Effector memory CD8-positive, alpha-beta T cell (primary cell): ENCODE data around the gene RGL3.
"Not testable (repeated sequence)": the region's sequence is repeated elsewhere in the genome, so short reads cannot be mapped to it uniquely, and the experiment has no call there.

Experiments used
- ATAC-seq: fragments of 150-1000 bp; cut with Tn5 transposase; replicated peaks from 2 replicates; pipeline ENCODE4 v1.10.0; 2021; ENCODE audit warnings: mild to moderate bottlenecking, moderate library complexity
- DNase-seq, 3 experiments: peaks; one replicate each; pipeline ENCODE4 v3.0.0; 2021
- H3K27ac Mint-ChIP-seq, 2 donors: one replicate each; pipeline ENCODE4 v1.8.0; 2022; ENCODE audit warnings: mild to moderate bottlenecking in 2 of 2, mixed read lengths in 2 of 2, moderate library complexity in 2 of 2
- H3K27me3 Mint-ChIP-seq, 2 donors: one replicate each; pipeline ENCODE4 v1.8.0; 2022; ENCODE audit warnings: mixed read lengths in 2 of 2
- H3K36me3 Mint-ChIP-seq: one replicate; pipeline ENCODE4 v1.8.0; 2022; ENCODE audit warnings: mild to moderate bottlenecking, moderate library complexity, mixed read lengths; ENCODE audit not compliant: insufficient read depth
- H3K4me1 Mint-ChIP-seq, 2 donors: one replicate each; pipeline ENCODE4 v1.8.0; 2022; ENCODE audit warnings: low read depth in 2 of 2, mixed read lengths in 2 of 2
- H3K4me3 Mint-ChIP-seq, 2 donors: one replicate each; pipeline ENCODE4 v1.8.0; 2022; ENCODE audit warnings: mild to moderate bottlenecking in 2 of 2, mixed read lengths in 2 of 2, moderate library complexity in 2 of 2
- H3K9me3 Mint-ChIP-seq, 2 donors: one replicate each; pipeline ENCODE4 v1.8.0; 2022; ENCODE audit warnings: mixed read lengths in 2 of 2

RGL3 gene

GRCh38 chr19:11363881-11364280 is 55.2 kb downstream of the RGL3 start:
- peaks cover 12% of the 10 kb centered on the region for H3K36me3 Mint-ChIP-seq
- ATAC-seq (no peak), DNase-seq (no peak)
- H3K9me3 Mint-ChIP-seq: no peaks in the 10 kb centered on the region
- H3K4me1 Mint-ChIP-seq: peaks cover 2 to 4% of the 10 kb centered on the region in 2 donors
- H3K27me3 Mint-ChIP-seq: no peaks in the 10 kb centered on the region
- no peak overlapping the region for H3K4me3 Mint-ChIP-seq
- no peak overlapping the region for H3K27ac Mint-ChIP-seq

- H3K9me3 Mint-ChIP-seq: no peaks in the 10 kb centered on the region
- no peak for DNase-seq
- no peak for ATAC-seq
- H3K4me3 Mint-ChIP-seq: no peak overlapping the region
- H3K4me1 Mint-ChIP-seq: peaks cover 2 to 4% of the 10 kb centered on the region in 2 donors
- H3K36me3 Mint-ChIP-seq: peaks cover 15% of the 10 kb centered on the region
- H3K27me3 Mint-ChIP-seq: no peaks in the 10 kb centered on the region
- peak overlapping the region in 1 of 2 donors; percentile 62 for H3K27ac Mint-ChIP-seq
These were observed 57.1 kb downstream of the RGL3 start for GRCh38 chr19:11361771-11362731.

- H3K27me3 Mint-ChIP-seq: peaks cover 7 to 8% of the 10 kb centered on the region in 2 donors
- peak overlapping the region in 1 of 2 donors; percentile 62 for H3K27ac Mint-ChIP-seq
- ATAC-seq (no peak), DNase-seq (no peak)
- H3K4me3 Mint-ChIP-seq: no peak overlapping the region
- H3K9me3 Mint-ChIP-seq: no peaks in the 10 kb centered on the region
- peaks cover 15% of the 10 kb centered on the region for H3K36me3 Mint-ChIP-seq
- H3K4me1 Mint-ChIP-seq: peaks cover 3 to 7% of the 10 kb centered on the region in 2 donors
These were observed 57.9 kb downstream of the RGL3 start for GRCh38 chr19:11361037-11361770.

DNA sequence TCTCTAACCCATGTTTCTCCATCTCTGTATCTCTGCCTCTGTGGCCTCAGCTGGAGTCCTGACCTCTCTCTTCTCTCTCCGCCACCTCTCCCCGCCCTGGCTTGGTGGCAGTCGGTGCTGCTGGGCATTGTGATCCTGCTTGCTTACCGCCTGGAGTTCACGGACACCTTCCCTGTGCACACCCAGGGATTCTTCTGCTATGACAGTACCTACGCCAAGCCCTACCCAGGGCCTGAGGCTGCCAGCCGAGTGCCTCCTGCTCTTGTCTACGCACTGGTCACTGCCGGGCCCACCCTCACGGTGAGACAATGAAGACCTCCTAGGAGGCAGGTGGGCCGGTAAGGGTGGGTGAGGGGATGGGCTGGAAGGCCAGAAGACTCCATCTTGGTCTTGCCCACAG is 59.7 kb downstream of the RGL3 start:
- Mint-ChIP-seq H3K4me3 (no peak overlapping the region), H3K36me3 (peaks cover 16% of the 10 kb centered on the region), H3K9me3 (no peaks in the 10 kb centered on the region), H3K4me1 (peaks cover 9 to 11% of the 10 kb centered on the region in 2 donors), H3K27ac (no peak overlapping the region), H3K27me3 (peaks cover 13 to 16% of the 10 kb centered on the region in 2 donors)
- ATAC-seq (no peak), DNase-seq (no peak)

GRCh38 chr19:11356676-11357550 is 62.2 kb downstream of the RGL3 start:
- no peak for ATAC-seq
- no peak overlapping the region for H3K27ac Mint-ChIP-seq

GRCh38 chr19:11356074-11356397 is 63.1 kb downstream of the RGL3 start:
- Mint-ChIP-seq H3K36me3 (peaks cover 14% of the 10 kb centered on the region), H3K27ac (peak overlapping the region; percentile 70 to 92), H3K27me3 (peaks cover 13 to 16% of the 10 kb centered on the region in 2 donors), H3K9me3 (no peaks in the 10 kb centered on the region), H3K4me1 (peaks cover 9% of the 10 kb centered on the region in 2 donors), H3K4me3 (peak overlapping the region; percentile 74 to 78)
- ATAC-seq: peak; percentile 3
- no peak for DNase-seq

More at GRCh38 chr19:11356676-11357550, 62.2 kb downstream of the RGL3 start:
- Mint-ChIP-seq H3K9me3 (no peaks in the 10 kb centered on the region), H3K4me1 (peaks cover 9 to 11% of the 10 kb centered on the region in 2 donors), H3K4me3 (peak overlapping the region; percentile 74 to 78), H3K27me3 (peaks cover 13 to 16% of the 10 kb centered on the region in 2 donors), H3K36me3 (peaks cover 14% of the 10 kb centered on the region)
- DNase-seq: no peak

GRCh38 chr19:11355160-11356073 is 63.7 kb downstream of the RGL3 start, which contains the start of gene PLPPR2:
Gene PLPPR2 (plus strand): TSS chr19:11355432. CDS start chr19:11357674, 2,242 bp downstream.
- H3K27me3 Mint-ChIP-seq: peaks cover 13 to 16% of the 10 kb centered on the region in 2 donors
- H3K4me1 Mint-ChIP-seq: peaks cover 9% of the 10 kb centered on the region in 2 donors
- H3K36me3 Mint-ChIP-seq: peaks cover 8% of the 10 kb centered on the region
- DNase-seq (peak; percentile 79 to 83 (median 82)), ATAC-seq (peak; percentile 92)
- peak within 1 kb of the TSS; percentile 70 to 92 for H3K27ac Mint-ChIP-seq
- no peaks in the 10 kb centered on the region for H3K9me3 Mint-ChIP-seq
- H3K4me3 Mint-ChIP-seq: peak within 1 kb of the TSS; percentile 74 to 78

- H3K4me1 Mint-ChIP-seq, H3K9me3 Mint-ChIP-seq, H3K36me3 Mint-ChIP-seq, H3K27ac Mint-ChIP-seq, ATAC-seq, DNase-seq: not testable (repeated sequence)
- peaks cover 13 to 16% of the 10 kb centered on the region in 2 donors for H3K27me3 Mint-ChIP-seq
- peak overlapping the region; percentile 34 to 74 for H3K4me3 Mint-ChIP-seq
These were observed 65.0 kb downstream of the RGL3 start for GRCh38 chr19:11354102-11354501.

GRCh38 chr19:11349171-11349570 is 69.9 kb downstream of the RGL3 start:
- ATAC-seq (no peak), DNase-seq (no peak)
- Mint-ChIP-seq H3K4me1 (peaks cover 25 to 30% of the 10 kb centered on the region in 2 donors), H3K9me3 (no peaks in the 10 kb centered on the region), H3K36me3 (peaks cover 11% of the 10 kb centered on the region), H3K27ac (no peak overlapping the region), H3K27me3 (no peaks in the 10 kb centered on the region), H3K4me3 (no peak overlapping the region)

GRCh38 chr19:11347546-11348039 is 71.5 kb downstream of the RGL3 start:
- H3K27me3 Mint-ChIP-seq: no peaks in the 10 kb centered on the region
- no peak for DNase-seq
- no peaks in the 10 kb centered on the region for H3K9me3 Mint-ChIP-seq
- ATAC-seq: no peak
- H3K4me3 Mint-ChIP-seq: peak overlapping the region; percentile 96 to 97
- peaks cover 25 to 31% of the 10 kb centered on the region in 2 donors for H3K4me1 Mint-ChIP-seq
- H3K27ac Mint-ChIP-seq: peak overlapping the region; percentile 91 to 97
- H3K36me3 Mint-ChIP-seq: peaks cover 11% of the 10 kb centered on the region

- H3K4me1 Mint-ChIP-seq: peaks cover 25 to 31% of the 10 kb centered on the region in 2 donors
- H3K27me3 Mint-ChIP-seq: no peaks in the 10 kb centered on the region
- ATAC-seq: peak; percentile 93
- H3K4me3 Mint-ChIP-seq: peak within 1 kb of the TSS; percentile 96 to 97
- peak; percentile 98 to 99 (median 98) for DNase-seq
- no peaks in the 10 kb centered on the region for H3K9me3 Mint-ChIP-seq
- peaks cover 11% of the 10 kb centered on the region for H3K36me3 Mint-ChIP-seq
- H3K27ac Mint-ChIP-seq: peak within 1 kb of the TSS; percentile 91 to 97
These were observed 72.8 kb downstream of the RGL3 start, which contains the start of the genes CCDC159 and TMEM205 for GRCh38 chr19:11346104-11346940. Gene CCDC159 (plus strand): TSS chr19:11346519. CDS start chr19:11346607, 88 bp downstream. Gene TMEM205 (minus strand): TSS chr19:11346268. CDS start chr19:11345619, 649 bp downstream.
